ENCODE results near the gene L2HGDH. TPM values are rescaled to one million over a fixed set of nuclear protein-coding genes. Genes with fewer than 3 reads are reported as not detected.
A peak's percentile ranks its signal among the peaks of the same experiment; 100 is the strongest.

Gene L2HGDH
- total RNA-seq, 1 experiment from 2014 or later, result 18.6 TPM

GRCh38 chr14:50231475-50232275, 80.4 kb downstream of the L2HGDH start, which contains the start of gene SOS2:
Gene SOS2, minus strand, starts transcription at chr14:50231578. Its CDS starts 295 bp downstream, at chr14:50231283.
- Histone ChIP-seq H3K27me3 (ENCODE audit: insufficient read depth, low read depth) (no peaks in the 10 kb centered on the region), H3K4me2 (peak within 1 kb of the TSS; percentile 96), H3K4me3 (peak within 1 kb of the TSS; percentile 83), H3K27ac (peak within 1 kb of the TSS; percentile 62), H3F3A (ENCODE audit: insufficient read depth, low read depth) (0 out of 2 replicates have a peak, but pooled peaks cover 18% of the 10 kb centered on the region), H3K79me2 (ENCODE audit: low read depth) (peaks cover 34% of the 10 kb centered on the region), H3K36me3 (ENCODE audit: low read depth) (no peaks in the 10 kb centered on the region), H3K9me3 (ENCODE audit: insufficient read depth, low read depth) (no peaks in the 10 kb centered on the region), H3K4me1 (replicated peaks; ENCODE audit: insufficient read depth) (peaks cover 22% of the 10 kb centered on the region), H2AFZ (peak within 1 kb of the TSS; percentile 98), H3K9me2 (ENCODE audit: insufficient read depth) (no peaks in the 10 kb centered on the region), H4K20me1 (ENCODE audit: insufficient read depth) (no peaks in the 10 kb centered on the region)
- peak; percentile 58 to 82 for DNase-seq
- intact Hi-C loops (cut with micrococcal nuclease; ENCODE audit: unreplicated experiment), result loop anchor here (5.0 kb wide), 1 partner anchor 114 kb away; the partner anchor contains the start of gene VCPKMT
- BruUV-seq (replicated peaks), result no TSS peak
- ChIA-PET POLR2A (ENCODE audit: unreplicated experiment) (interaction anchor here (0.6 kb wide), 1 partner anchor 15 kb away, joined by 4 read pairs; no protein-coding TSS in a partner anchor), CTCF (no interaction called here)
- TF ChIP-seq, protein P1, sequence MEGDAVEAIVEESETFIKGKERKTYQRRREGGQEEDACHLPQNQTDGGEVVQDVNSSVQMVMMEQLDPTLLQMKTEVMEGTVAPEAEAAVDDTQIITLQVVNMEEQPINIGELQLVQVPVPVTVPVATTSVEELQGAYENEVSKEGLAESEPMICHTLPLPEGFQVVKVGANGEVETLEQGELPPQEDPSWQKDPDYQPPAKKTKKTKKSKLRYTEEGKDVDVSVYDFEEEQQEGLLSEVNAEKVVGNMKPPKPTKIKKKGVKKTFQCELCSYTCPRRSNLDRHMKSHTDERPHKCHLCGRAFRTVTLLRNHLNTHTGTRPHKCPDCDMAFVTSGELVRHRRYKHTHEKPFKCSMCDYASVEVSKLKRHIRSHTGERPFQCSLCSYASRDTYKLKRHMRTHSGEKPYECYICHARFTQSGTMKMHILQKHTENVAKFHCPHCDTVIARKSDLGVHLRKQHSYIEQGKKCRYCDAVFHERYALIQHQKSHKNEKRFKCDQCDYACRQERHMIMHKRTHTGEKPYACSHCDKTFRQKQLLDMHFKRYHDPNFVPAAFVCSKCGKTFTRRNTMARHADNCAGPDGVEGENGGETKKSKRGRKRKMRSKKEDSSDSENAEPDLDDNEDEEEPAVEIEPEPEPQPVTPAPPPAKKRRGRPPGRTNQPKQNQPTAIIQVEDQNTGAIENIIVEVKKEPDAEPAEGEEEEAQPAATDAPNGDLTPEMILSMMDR (conservative IDR thresholded peaks at IDR 0.05), result no peak
- TF ChIP-seq EZH2 (IDR thresholded peaks at IDR 0.05; ENCODE audit: low read depth), result no peak

GRCh38 chr14:50230701-50231474, 81.1 kb downstream of the L2HGDH start:
- H3K27me3 ChIP-seq (ENCODE audit: insufficient read depth, low read depth), result no peaks in the 10 kb centered on the region
- no peaks in the 10 kb centered on the region for H3K9me3 ChIP-seq (ENCODE audit: insufficient read depth, low read depth)
- ChIA-PET POLR2A (ENCODE audit: unreplicated experiment) (no interaction called here), CTCF (no interaction called here)
- H3K27ac ChIP-seq, result peak overlapping the region; percentile 62
- H3F3A ChIP-seq (ENCODE audit: insufficient read depth, low read depth), result 0 out of 2 replicates have a peak, but pooled peaks cover 18% of the 10 kb centered on the region
- BruUV-seq (replicated peaks), result no TSS peak
- no peaks in the 10 kb centered on the region for H3K36me3 ChIP-seq (ENCODE audit: low read depth)
- H3K4me3 ChIP-seq, result peak overlapping the region; percentile 83
- H3K9me2 ChIP-seq (ENCODE audit: insufficient read depth), result no peaks in the 10 kb centered on the region
- H2AFZ ChIP-seq, result peak overlapping the region; percentile 97
- peaks cover 34% of the 10 kb centered on the region for H3K79me2 ChIP-seq (ENCODE audit: low read depth)
- intact Hi-C loops (cut with micrococcal nuclease; ENCODE audit: unreplicated experiment), result loop anchor here (5.0 kb wide), 1 partner anchor 114 kb away; the partner anchor contains the start of gene VCPKMT
- DNase-seq, result peak; percentile 34 to 68
- TF ChIP-seq EZH2 (IDR thresholded peaks at IDR 0.05; ENCODE audit: low read depth), result no peak
- TF ChIP-seq, protein P1 (conservative IDR thresholded peaks at IDR 0.05), result no peak
- peaks cover 25% of the 10 kb centered on the region for H3K4me1 ChIP-seq (replicated peaks; ENCODE audit: insufficient read depth)
- H3K4me2 ChIP-seq, result peak overlapping the region; percentile 96
- H4K20me1 ChIP-seq (ENCODE audit: insufficient read depth), result no peaks in the 10 kb centered on the region

- TSS peak; percentile 47 for BruUV-seq (replicated peaks)
- Histone ChIP-seq H3K79me2 (ENCODE audit: low read depth) (peaks cover 34% of the 10 kb centered on the region), H3K27me3 (ENCODE audit: insufficient read depth, low read depth) (no peaks in the 10 kb centered on the region), H3K27ac (peak overlapping the region; percentile 62), H4K20me1 (ENCODE audit: insufficient read depth) (no peaks in the 10 kb centered on the region), H2AFZ (peak overlapping the region; percentile 97), H3K36me3 (ENCODE audit: low read depth) (no peaks in the 10 kb centered on the region), H3K4me3 (peak overlapping the region; percentile 83), H3K9me3 (ENCODE audit: insufficient read depth, low read depth) (no peaks in the 10 kb centered on the region), H3K4me1 (replicated peaks; ENCODE audit: insufficient read depth) (peaks cover 30% of the 10 kb centered on the region), H3F3A (ENCODE audit: insufficient read depth, low read depth) (0 out of 2 replicates have a peak, but pooled peaks cover 21% of the 10 kb centered on the region), H3K9me2 (ENCODE audit: insufficient read depth) (no peaks in the 10 kb centered on the region), H3K4me2 (peak overlapping the region; percentile 96)
- intact Hi-C loops (cut with micrococcal nuclease; ENCODE audit: unreplicated experiment), result loop anchor here (5.0 kb wide), 1 partner anchor 113 kb away; the partner anchor contains the start of gene VCPKMT
- ChIA-PET CTCF (no interaction called here), POLR2A (ENCODE audit: unreplicated experiment) (no interaction called here)
- TF ChIP-seq, protein P1 (conservative IDR thresholded peaks at IDR 0.05), result no peak
- TF ChIP-seq EZH2 (IDR thresholded peaks at IDR 0.05; ENCODE audit: low read depth), result no peak
- DNase-seq, result no peak
Measured at GRCh38 chr14:50230401-50230700, 81.7 kb downstream of the L2HGDH start.

Measured in PC-9 (cell line).